NCI-H2107 (cell line): ENCODE data around the gene BZW2.

Experiments
- DNase-seq: peaks from one replicate; lab custom pipeline; 2025; lab: John Stamatoyannopoulos, UW

Gene BZW2

GRCh38 chr7:16645593-16646471 is at the start of gene BZW2, which contains the start of gene ANKMY2:
BZW2 (plus strand) TSS chr7:16646181; CDS start chr7:16665444, 19,263 bp downstream.
ANKMY2 (minus strand) TSS chr7:16645754; CDS start chr7:16645573, 181 bp downstream.
- peak; percentile 81 for DNase-seq

GRCh38 chr7:16598015-16598414 is 48.0 kb upstream of the BZW2 start:
- DNase-seq: no peak

- DNase-seq: no peak
These were observed 46.1 kb upstream of the BZW2 start for GRCh38 chr7:16599860-16600259.

- DNase-seq: no peak
These were observed 42.3 kb upstream of the BZW2 start for GRCh38 chr7:16603633-16604032.

GRCh38 chr7:16604054-16604453 is 41.9 kb upstream of the BZW2 start:
- no peak for DNase-seq

- DNase-seq: no peak
These were observed 39.3 kb upstream of the BZW2 start for GRCh38 chr7:16606704-16607103.

GRCh38 chr7:16609842-16610450 is 36.0 kb upstream of the BZW2 start:
- DNase-seq: no peak

- no peak for DNase-seq
These were observed 34.3 kb upstream of the BZW2 start for GRCh38 chr7:16611711-16612110.

GRCh38 chr7:16615228-16615627 is 30.8 kb upstream of the BZW2 start:
- DNase-seq: no peak

GRCh38 chr7:16616122-16616521 is 29.9 kb upstream of the BZW2 start:
- DNase-seq: no peak

GRCh38 chr7:16616542-16616941 is 29.4 kb upstream of the BZW2 start:
- no peak for DNase-seq

- DNase-seq: no peak
These were observed 26.0 kb upstream of the BZW2 start for GRCh38 chr7:16619979-16620408.

GRCh38 chr7:16626388-16626787 is 19.6 kb upstream of the BZW2 start:
- DNase-seq: no peak

GRCh38 chr7:16627236-16627635 is 18.7 kb upstream of the BZW2 start:
- no peak for DNase-seq

GRCh38 chr7:16630654-16631053 is 15.3 kb upstream of the BZW2 start:
- no peak for DNase-seq

GRCh38 chr7:16634271-16634738 is 11.7 kb upstream of the BZW2 start:
- no peak for DNase-seq

- no peak for DNase-seq
These were observed 9.4 kb upstream of the BZW2 start for GRCh38 chr7:16636555-16637101.

- no peak for DNase-seq
These were observed 8.6 kb upstream of the BZW2 start for GRCh38 chr7:16637379-16637778.

- no peak for DNase-seq
These were observed 7.4 kb upstream of the BZW2 start for GRCh38 chr7:16638282-16639280.

GRCh38 chr7:16644157-16644556 is 1.8 kb upstream of the BZW2 start:
- no peak for DNase-seq
